ENCODE results near the gene CLEC9A.

The CLEC9A gene

DNA sequence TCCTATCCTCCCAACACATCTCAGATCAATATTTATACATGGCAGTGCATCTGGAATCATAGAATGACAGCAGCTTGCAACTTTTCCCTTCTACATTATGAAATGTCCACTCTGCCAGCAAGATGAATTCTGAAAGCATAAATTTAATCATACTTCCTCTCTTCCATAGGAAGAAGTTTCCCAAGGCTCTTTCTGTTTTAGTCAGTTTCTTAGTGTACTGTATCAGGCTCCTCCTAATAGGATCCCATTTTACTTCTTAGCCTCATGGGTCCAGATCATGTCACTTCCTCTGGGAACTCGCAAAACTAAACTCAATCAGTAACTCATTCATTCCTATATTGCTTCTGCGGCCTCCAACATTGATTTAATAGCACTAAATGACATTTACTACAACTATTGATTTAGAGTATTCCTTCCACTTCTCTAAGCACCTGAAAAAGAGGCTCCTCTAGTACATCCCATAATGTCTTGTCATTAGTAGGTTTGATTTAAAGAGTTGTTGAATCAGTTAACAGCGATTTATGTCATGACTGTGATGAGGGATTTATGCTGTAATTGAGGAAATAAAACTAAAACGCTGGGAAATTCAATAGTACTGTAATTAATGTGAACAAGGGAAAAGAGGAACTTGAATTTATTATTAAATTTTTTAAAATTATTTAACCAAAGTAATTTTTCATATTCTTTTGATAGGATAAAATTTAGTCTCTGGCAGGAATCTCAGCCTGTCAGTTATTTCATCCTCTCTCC, 64.3 kb downstream of the CLEC9A start:
- TF ChIP-seq, protein P1, sequence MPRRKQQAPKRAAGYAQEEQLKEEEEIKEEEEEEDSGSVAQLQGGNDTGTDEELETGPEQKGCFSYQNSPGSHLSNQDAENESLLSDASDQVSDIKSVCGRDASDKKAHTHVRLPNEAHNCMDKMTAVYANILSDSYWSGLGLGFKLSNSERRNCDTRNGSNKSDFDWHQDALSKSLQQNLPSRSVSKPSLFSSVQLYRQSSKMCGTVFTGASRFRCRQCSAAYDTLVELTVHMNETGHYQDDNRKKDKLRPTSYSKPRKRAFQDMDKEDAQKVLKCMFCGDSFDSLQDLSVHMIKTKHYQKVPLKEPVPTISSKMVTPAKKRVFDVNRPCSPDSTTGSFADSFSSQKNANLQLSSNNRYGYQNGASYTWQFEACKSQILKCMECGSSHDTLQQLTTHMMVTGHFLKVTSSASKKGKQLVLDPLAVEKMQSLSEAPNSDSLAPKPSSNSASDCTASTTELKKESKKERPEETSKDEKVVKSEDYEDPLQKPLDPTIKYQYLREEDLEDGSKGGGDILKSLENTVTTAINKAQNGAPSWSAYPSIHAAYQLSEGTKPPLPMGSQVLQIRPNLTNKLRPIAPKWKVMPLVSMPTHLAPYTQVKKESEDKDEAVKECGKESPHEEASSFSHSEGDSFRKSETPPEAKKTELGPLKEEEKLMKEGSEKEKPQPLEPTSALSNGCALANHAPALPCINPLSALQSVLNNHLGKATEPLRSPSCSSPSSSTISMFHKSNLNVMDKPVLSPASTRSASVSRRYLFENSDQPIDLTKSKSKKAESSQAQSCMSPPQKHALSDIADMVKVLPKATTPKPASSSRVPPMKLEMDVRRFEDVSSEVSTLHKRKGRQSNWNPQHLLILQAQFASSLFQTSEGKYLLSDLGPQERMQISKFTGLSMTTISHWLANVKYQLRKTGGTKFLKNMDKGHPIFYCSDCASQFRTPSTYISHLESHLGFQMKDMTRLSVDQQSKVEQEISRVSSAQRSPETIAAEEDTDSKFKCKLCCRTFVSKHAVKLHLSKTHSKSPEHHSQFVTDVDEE (CRISPR knock-in tag; IDR thresholded peaks at IDR 0.05): no peak
- TF ChIP-seq, protein P2, sequence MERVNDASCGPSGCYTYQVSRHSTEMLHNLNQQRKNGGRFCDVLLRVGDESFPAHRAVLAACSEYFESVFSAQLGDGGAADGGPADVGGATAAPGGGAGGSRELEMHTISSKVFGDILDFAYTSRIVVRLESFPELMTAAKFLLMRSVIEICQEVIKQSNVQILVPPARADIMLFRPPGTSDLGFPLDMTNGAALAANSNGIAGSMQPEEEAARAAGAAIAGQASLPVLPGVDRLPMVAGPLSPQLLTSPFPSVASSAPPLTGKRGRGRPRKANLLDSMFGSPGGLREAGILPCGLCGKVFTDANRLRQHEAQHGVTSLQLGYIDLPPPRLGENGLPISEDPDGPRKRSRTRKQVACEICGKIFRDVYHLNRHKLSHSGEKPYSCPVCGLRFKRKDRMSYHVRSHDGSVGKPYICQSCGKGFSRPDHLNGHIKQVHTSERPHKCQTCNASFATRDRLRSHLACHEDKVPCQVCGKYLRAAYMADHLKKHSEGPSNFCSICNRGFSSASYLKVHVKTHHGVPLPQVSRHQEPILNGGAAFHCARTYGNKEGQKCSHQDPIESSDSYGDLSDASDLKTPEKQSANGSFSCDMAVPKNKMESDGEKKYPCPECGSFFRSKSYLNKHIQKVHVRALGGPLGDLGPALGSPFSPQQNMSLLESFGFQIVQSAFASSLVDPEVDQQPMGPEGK (CRISPR knock-in tag; IDR thresholded peaks at IDR 0.05; ENCODE audit: borderline replicate concordance): no peak
- no peak for TF ChIP-seq CSDC2 (CRISPR knock-in tag; IDR thresholded peaks at IDR 0.05)
- TF ChIP-seq ZFP30 (CRISPR knock-in tag; IDR thresholded peaks at IDR 0.05): no peak
- TF ChIP-seq GLIS3 (CRISPR knock-in tag; IDR thresholded peaks at IDR 0.05): no peak
- no peak for TF ChIP-seq PPARA (CRISPR knock-in tag; IDR thresholded peaks at IDR 0.05; ENCODE audit: borderline replicate concordance)
- TF ChIP-seq ZFP3 (CRISPR knock-in tag; IDR thresholded peaks at IDR 0.05): no peak
- TF ChIP-seq ESRRG (CRISPR knock-in tag; IDR thresholded peaks at IDR 0.05): no peak
- TF ChIP-seq ISL1 (CRISPR knock-in tag; IDR thresholded peaks at IDR 0.05): no peak
- TF ChIP-seq CREB5 (CRISPR knock-in tag; IDR thresholded peaks at IDR 0.05; ENCODE audit: low read depth): no peak
- TF ChIP-seq POU6F1 (CRISPR knock-in tag; IDR thresholded peaks at IDR 0.05; ENCODE audit: borderline replicate concordance, low read depth): no peak
- no peak for TF ChIP-seq ZNF70 (CRISPR knock-in tag; IDR thresholded peaks at IDR 0.05)
- TF ChIP-seq ZNF565 (CRISPR knock-in tag; conservative IDR thresholded peaks at IDR 0.05; ENCODE audit: low read depth): no peak
- no peak for TF ChIP-seq BACH2 (CRISPR knock-in tag; IDR thresholded peaks at IDR 0.05; ENCODE audit: borderline replicate concordance)
- no peak for TF ChIP-seq ZC3H10 (CRISPR knock-in tag; IDR thresholded peaks at IDR 0.05)
- ATAC-seq: no peak

DNA sequence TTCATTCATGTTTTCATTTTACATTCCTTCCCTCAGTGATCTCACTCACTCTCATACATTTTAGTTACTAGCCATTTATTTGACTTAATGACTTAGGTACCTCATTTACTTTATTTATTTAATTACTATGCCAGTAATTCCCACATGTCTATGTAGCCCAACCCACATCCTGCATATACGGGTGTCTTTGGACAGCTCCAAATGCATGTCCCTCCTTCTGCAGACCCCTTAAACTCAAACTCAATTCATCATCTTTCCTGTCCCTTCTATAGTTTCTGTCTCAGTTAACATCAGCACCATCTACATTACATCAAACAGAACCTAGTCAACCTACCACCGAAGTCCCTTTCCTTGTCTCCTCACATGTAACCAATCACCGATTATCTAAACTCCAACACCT, 65.5 kb downstream of the CLEC9A start:
- no peak for TF ChIP-seq OSR1 (CRISPR knock-in tag; IDR thresholded peaks at IDR 0.05)
- TF ChIP-seq ZFP3 (CRISPR knock-in tag; IDR thresholded peaks at IDR 0.05): no peak
- no peak for TF ChIP-seq SNAI2 (CRISPR knock-in tag; IDR thresholded peaks at IDR 0.05)
- no peak for TF ChIP-seq ARNTL (CRISPR knock-in tag; IDR thresholded peaks at IDR 0.05; ENCODE audit: borderline replicate concordance, low read depth)
- TF ChIP-seq GLIS3 (CRISPR knock-in tag; IDR thresholded peaks at IDR 0.05): no peak
- no peak for TF ChIP-seq ZC3H10 (CRISPR knock-in tag; IDR thresholded peaks at IDR 0.05)
- TF ChIP-seq RARB (CRISPR knock-in tag; IDR thresholded peaks at IDR 0.05): no peak
- no peak for TF ChIP-seq ZNF565 (CRISPR knock-in tag; conservative IDR thresholded peaks at IDR 0.05; ENCODE audit: low read depth)
- TF ChIP-seq TCF4 (CRISPR knock-in tag; IDR thresholded peaks at IDR 0.05; ENCODE audit: borderline replicate concordance): no peak
- TF ChIP-seq, protein P1 (CRISPR knock-in tag; IDR thresholded peaks at IDR 0.05): no peak
- no peak for TF ChIP-seq ESRRG (CRISPR knock-in tag; IDR thresholded peaks at IDR 0.05)
- ATAC-seq: no peak
